GM21619 (cell line): ENCODE measurements around the gene TNKS2.
"Not testable (repeated sequence)": the region's sequence is repeated elsewhere in the genome, so short reads cannot be mapped to it uniquely, and the experiment has no call there.

Source experiments
- ATAC-seq: cut with Tn5 transposase; IDR thresholded peaks from one replicate; pipeline ENCODE4 v1.9.1; 2021; ENCODE audit not compliant: unreplicated experiment

Gene TNKS2

DNA sequence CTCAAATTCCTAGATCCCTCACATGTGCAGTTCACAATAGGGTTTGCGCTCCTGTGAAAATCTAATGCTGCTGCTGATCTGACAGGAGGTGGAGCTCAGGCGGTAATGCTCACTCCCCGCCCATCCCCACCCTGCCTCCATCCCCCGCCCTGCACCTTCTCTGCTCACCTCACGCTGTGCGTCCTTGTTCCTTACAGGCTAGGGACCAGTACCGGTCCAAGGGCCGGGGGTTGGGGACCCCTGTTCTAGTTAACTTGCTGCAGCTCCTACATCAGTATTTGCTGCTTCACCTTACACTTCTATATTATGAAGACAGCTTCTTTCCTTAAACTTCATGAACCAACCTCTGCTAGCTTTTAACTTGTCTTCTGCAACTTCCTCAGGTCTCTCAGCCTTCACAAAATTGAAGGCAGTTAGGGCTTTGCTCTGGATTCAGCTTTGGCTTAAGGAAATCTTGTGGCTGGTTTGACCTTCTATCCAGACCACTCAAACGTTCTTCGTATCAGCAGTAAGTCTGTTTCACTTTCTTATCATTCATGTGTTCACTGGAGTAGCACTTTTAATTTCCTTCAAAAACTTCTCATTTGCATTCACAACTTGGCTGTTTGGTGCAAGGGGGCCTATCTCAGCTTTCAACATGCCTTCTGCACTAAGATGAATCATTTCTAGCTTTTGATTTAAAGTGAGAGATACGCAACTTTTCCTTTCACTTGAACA is 1.7 kb upstream of the TNKS2 start:
- ATAC-seq, result peak; percentile 39

DNA sequence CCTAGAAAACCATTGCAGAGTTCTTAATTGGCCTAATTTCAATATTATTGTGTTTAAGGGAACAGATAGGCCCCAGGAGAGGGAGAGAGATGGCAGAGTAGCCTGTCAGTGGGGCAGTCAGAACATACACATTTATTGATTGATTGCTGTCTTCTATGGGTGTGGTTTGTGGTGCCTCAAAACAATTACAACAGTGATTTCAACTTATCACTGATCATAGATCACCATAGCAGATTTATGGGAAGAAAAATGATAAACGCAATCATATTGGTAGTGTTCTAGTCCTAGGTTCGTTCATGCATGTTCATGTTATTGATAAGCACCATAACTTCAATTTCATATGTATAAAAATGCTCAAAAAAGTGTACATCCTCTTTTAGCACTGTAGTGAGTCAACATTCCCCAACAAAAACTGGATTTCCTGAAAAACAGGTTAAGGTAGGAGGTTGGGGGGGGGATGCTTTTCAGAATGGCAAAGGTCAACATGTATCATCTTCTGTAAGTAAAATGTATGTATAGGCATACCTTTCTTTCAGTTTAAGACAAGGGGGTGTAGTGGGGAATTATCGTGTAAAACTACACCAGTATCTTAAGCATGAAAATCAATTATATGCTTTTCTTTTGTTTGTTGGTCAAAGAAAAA is 1.1 kb upstream of the TNKS2 start:
- ATAC-seq, result no peak

DNA sequence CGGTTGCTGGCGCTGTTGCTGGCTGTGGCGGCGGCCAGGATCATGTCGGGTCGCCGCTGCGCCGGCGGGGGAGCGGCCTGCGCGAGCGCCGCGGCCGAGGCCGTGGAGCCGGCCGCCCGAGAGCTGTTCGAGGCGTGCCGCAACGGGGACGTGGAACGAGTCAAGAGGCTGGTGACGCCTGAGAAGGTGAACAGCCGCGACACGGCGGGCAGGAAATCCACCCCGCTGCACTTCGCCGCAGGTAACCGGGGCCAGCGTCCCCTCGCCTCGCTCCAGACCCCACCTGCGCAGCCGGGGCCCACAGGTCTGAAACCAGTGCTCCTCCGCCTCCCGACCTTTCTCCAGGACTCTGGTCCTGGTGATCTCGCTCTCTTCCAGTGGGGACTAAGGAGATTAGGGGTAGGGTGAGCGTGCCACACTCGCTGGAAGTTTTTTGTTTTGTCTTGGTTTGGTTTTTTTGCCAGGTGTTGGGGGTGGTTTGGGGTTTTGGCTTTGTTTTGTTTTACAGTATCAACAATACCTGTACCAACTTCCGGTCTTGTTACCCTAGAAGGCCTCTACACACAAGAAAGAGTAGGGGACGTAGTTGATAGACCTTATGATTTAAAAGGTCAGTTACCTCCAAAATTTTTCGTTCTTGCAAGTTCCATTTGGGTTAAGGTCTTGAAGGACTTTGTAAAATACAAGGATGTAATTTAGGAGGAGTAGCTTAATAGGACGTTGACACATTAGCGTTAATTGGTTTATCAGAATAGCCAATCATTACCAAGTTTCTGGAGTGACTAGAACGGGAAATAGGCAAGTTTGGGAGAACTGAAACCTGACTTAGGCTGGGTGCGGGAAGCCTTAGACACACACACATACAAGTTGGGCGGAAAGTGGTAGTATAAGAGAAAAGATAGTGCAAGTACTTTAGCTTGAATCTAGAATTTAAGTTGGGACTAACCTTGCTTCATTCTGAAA is 704 bp downstream of the TNKS2 start:
- ATAC-seq, result peak; percentile 41

DNA sequence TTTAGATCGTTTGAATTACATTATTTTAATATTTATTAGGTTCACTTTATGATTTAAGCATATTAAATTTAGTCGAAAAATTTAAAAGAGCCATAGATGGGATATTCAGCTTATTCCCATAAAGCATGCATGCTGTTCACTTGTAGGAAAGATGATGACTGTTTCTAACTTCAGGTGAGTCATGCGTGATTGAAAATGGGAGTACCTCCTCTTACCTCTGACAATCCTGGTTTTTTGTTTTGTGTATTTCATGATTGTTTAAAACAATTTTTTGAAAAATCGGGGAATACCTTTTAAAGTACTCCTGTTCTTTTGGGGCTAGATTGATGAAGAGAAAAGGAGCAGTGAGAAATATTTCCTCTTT is 1.4 kb downstream of the TNKS2 start:
- ATAC-seq, result no peak

DNA sequence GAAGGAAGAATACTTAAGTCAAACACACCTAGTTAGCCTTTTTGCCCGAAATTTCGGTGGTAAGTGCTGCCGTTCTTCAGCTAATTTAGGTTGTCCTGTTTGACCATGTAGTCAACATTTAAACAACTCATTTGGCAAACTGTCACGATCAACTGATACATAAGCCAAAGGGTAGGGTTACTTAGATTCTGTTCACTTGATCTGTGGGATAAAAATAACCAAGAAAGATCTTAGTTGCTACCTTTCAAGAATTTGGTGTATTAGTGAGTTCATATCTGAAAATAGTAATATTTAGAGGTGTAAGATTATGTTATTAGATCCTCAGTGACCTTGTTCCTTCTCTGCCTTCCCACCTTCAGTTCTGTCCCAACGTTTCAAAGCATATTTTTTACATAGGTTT is 2.0 kb downstream of the TNKS2 start:
- ATAC-seq, result no peak

DNA sequence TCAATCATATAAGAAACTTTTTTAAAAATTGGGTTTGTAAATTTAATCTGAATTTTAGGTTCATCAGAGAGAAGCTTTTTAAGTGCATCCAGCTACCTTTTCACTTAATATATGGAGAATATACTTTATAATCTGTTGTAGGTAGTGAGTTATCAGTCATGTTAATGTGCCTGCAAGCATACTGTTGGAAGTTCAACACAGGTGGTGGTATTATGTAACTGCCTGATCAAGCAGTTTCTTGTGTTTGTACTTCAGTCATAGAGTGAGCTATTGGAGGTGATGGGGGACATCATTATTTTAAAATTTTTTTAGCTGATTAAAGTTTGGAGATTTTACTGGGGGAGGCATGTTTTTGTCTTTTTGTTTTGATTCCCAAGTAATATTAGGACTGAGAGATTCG is 2.5 kb downstream of the TNKS2 start:
- no peak for ATAC-seq

DNA sequence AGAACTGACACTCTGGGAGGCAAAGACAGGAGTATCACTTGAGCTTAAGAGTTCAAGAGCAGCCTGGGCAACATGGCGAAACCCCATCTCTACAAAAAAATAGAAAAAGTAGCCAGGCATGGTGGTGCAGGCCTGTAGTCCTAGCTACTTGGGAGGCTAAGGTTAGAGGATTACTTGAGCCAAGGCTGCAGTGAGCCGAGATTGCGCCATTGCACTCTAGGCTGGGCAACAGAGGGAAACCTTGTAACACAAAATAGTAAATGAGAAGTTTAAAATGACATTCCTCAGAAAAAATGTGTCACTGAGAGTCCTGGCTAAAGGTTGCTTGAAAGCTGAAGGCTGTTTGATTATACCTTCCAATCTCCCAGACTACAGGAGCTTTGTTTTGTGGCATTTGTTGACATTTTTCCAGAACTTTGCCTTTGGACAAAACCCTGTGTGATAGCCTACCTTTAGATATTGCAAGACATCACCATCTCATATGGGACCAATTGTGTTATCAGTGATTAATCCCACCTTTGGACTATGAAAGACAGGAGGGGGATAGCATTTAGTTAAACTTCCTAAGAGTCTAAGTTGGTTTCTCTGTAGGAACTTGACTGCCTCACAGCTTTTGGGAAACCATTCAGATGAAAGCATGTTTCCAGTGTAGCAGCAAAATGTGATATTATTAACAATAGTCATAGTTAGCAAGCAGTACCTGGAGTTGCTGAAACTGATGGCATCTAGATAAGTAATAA is 5.3 kb downstream of the TNKS2 start:
- ATAC-seq, result no peak

DNA sequence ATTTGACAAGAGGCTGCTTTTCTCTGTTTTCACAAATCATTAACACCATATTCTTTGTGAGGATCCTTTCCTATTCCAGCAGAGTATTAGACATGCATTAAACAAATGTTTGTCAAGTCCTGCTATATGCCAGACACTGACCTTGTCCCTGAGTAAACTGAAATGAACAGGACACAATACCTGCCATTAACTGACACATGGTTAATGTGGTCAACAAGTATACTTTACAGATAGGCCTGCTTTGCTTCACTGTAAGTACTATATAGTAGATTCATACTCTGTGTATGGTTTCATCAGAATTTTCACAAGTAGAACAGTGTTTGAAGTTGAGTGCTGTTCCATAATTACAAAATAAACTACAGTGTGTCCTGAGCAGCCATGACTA is 5.9 kb downstream of the TNKS2 start:
- no peak for ATAC-seq

DNA sequence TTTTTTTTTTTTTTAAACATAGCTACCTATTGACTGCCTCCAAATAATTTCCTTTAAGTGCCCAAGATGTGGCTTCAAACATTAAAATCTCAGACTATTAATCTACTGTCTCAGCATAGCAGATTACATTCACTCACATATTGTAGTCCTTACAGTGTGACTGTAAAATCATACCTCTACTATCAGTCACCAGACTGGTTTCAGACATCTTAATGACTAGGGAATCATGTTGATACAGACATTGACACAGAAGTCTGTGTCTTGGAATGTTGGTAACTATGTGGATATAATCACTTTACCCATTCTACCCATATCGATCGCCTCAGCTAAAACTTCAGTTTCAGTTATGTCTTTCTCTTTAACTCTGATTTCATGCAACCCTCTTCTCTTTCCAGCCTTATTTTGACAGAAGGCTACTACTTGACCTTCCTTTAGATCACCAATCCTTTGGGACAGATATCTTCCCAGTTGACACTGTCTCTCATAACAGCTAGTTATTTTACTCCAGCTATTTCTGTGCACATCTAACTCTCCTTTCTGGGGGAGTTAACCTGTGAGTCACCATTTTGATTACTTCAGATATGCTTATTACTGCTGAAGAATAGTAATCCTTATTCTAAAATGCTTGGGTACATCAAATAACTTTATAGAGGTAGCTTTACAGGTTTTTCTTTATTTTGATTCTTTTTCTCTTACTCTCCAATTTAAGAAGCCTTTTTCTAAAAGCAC is 7.0 kb downstream of the TNKS2 start:
- ATAC-seq, result no peak

DNA sequence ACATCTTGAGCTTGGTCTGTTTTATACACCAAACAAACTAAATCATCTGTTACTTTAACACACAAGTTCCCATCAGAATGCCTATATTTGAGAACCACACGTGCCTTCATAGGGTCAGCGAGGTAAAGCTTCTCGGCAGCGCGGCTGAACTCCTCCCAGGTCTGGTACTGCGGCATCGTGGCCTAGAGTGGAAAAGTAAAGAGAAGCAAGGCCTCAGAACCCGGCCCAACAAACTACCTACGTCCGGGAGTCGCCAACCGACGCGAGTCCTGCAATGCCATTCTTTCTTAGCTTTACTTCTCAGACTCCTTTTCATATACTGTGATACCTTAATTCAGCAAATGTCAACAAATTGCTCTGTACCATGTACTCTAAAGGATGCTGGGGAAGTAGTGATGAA is 9.0 kb downstream of the TNKS2 start:
- ATAC-seq, result not testable (repeated sequence)

DNA sequence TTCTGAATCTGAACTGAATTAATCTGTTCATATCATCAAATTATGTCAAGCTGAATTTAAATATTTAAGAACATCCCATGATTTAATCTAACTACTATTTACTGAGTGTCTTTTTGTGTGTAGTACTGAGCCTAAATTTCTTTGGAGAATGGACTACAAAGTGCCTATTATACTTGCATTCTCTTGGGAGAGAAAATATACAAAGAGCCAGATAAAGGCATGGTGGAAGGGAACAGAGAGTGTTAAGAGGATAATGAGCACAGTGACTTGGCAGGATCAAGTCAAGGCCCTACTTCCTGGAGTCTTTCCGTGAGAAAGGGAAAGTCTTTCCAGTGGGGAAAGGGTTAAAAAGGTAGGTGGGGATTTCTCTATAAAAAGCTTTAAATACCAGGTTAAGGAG is 15.0 kb downstream of the TNKS2 start:
- no peak for ATAC-seq

DNA sequence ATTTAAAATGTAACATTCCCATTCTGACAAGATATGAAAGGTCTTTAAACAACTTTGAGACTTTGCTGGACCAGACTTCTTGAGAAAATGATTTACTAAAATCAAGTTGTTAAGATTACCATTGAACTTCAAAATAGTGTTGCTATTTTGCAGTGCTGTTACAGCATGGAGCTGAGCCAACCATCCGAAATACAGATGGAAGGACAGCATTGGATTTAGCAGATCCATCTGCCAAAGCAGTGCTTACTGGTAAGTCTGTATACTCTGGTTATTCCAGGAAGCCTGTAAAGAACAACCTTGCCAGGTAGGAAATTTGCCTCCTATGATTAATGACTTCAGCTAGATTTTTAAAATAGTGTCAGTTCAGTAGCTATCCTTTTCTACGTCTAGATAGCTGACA is 18.8 kb downstream of the TNKS2 start:
- ATAC-seq, result no peak

DNA sequence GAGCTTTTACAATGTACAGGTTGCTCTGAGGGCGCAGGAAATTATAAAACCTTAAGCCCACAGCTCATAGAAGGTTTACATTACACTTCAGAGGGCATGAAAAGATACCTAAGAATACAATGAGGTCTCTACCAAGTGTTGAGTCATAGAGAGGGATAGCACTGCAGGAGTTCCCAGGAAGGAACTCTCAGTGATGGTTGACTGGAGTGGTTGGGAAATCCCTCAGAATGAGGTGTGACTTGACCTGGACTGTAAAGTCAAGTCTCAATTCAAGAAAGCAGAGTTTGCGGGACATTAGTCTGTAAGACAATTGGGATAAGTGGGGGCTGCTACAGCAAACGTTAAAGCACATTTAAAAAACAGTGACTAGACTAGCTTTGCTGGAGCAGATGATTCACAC is 21.9 kb downstream of the TNKS2 start:
- ATAC-seq, result no peak

DNA sequence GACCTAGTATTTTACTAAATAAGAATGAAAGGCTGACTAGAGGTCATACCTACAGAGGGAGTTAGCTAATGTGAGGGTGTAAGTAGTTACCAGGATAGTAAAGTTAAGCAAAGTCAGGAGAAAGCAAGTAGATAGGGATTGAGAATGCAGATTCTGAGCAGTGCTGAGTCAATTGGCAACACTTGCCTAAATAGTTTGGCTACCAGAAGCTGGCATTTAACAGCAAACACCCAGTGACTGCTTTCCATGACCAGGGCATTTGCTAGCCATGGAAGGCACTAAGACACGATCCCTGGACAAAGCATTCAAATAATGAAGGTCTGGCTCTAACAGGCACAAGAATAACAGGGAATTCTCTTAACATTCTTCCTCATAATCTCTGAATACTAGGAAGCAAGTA is 25.9 kb downstream of the TNKS2 start:
- no peak for ATAC-seq

DNA sequence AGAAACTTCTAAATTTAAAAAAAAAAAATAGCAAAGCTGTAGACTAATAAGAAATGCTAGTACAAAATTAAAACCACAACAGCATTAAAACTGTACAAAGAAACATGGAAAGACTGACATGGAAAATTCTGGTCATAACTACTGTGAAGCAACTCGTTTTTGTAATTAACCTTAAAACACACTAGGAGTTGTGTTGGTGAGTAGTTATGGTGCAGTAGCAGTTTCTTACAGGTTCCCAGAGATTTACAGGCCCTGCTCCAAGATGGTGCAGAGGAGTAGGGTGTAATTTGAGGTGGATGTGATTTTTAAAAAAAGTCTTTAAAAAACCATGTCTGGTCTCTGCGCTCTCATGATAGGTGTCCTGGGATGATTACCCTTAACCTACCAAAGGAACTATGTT is 31.0 kb downstream of the TNKS2 start:
- ATAC-seq, result no peak

DNA sequence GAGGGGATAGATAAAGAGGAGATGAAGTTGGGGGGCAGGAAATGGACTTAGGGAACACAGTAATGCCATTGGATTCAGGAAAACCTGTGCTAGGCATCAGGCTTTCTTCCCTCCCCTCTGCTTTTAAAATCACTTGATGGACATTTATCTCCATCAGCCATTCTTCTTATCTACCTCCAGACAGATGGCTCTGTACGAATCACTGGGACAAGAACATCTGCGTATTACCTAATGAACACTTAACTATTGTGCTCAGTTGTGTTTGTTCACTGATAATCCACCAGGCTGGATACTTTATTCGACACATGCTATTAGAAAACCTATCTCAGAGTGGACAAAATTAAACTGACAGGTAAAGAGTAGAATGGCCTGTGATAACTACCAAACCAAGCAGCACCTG is 40.0 kb downstream of the TNKS2 start:
- no peak for ATAC-seq

DNA sequence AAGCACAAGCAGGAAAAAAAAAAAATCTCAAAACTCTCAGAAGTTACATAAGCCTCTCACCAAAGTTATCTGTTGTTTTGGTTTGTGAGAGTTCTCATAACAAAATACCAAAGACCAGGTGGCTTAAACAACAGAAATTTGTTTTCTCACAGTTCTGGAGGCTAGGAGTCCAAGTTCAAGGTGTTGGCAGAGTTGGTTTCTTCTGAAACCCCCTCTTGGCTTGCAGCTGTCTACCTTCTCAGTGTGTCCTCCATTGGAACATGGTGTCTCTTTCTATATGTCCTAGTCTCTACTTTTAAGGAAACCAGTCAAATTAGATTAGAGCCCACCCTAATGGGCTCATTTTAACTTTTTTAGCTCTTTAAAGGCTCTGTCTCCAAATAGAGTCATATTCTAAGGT is 44.9 kb downstream of the TNKS2 start:
- ATAC-seq, result no peak

DNA sequence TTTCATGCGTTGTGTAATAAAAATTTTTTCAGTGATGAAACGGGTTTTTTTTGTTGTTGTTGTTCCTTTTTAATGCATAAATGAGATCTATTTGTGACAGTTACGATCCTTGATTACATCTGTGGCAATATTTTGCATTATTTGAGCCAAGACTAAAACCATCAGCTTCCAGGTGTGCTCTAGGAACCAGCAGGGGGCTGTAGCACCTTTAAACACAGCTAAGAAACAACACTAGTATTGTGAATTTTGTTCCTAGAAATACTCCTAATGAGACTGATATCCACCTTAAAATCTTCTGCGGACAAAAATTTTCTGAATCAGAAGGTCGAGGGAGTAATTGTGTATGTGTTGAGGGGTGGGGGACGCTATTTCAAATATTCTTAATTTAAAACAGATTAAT is 58.4 kb downstream of the TNKS2 start:
- no peak for ATAC-seq

DNA sequence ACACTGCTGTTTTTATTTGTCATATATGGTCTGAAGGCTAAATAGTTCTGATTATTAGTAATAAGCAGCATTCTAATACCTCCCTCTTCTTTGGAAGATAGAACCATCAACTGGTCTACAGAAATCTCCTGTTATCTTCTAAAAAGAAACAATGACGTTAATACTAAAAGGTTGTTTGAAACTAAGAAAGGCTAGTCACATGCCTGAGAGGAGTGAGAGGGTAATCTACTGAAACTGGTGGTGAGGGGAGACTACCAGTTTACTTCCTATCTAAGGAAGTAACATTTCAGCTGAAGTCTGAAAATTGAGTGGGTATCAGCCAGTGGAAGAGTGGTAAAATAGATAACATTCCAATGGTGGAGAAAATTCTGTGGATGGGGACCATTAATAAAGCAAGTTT is 62.7 kb downstream of the TNKS2 start:
- no peak for ATAC-seq

DNA sequence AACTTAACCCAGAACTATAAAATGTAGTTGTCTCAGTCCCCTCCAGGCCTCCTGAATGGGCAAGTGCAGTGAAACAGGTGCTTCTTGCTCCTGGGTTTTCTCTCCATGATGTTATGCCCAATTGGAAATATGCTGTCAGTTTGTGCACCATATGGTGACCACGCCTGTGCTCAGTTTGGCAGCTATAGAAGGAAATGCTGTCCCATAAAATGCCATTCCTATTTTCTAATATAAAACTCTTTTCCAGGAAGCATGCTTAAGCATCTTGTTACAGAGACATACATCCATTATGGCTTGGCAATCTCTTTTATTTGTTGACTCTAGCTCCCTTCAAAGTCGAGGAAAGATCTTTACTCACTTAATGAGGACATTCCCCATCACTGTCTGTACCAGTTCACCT is 65.9 kb downstream of the TNKS2 start:
- no peak for ATAC-seq

DNA sequence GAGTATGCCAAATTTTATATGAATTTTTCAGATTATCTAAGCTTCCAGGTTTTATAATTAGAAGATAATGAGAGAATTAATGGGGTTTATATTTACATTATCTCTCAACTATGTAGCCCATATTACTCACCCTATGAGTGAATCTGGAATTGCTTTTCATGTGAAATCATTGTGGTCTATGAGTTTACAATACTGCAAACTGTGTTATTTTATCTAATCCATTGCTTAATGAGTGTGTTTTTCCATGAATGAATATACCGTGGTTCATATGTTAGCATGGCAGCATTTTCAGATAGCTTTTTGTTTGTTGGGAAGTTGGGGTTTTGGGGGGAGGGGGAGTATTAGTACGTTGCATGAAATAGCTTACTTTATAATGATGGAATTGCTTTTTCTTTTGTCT is 66.5 kb downstream of the TNKS2 start:
- ATAC-seq, result no peak
